ENCODE data around the gene FIBCD1. TPM values are rescaled to one million over a fixed set of nuclear protein-coding genes. Genes with fewer than 3 reads are reported as not detected.

The FIBCD1 gene
- total RNA-seq, 2 experiments from 2014 or later, result not detected

DNA sequence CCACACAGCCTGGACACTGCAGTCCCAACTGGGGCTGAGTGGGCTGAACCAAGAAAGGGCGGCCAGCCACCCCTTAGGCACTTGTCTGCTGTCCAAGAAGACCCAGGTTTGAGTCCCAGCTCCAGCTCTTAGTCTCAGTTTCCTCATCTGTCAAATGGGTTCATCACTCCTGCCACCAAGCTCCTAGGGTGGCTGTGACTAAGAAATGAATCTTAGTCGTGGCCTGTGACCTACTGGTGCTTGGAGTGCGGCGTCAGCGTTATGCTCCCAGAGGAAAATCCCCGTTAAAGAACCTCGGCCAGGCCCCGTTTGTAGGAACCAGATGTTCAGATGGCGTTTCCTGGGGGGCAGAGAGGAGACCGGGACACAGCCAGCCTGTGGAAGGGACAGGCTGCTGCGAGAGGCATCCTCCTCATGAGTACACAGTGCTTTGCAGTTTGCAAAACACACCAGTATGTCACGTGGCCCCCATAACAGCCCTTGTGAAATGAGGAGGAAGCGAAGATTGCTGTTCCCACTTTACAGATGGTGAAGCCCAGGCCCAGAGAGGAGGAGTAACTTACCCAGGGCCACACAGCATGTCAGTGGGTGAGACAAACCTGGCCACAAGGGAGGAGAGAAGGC, 3.3 kb downstream of the FIBCD1 start:
- Histone ChIP-seq H3K36me3 (ENCODE audit: insufficient read depth, low read length) (no peaks in the 10 kb centered on the region), H3K4me2 (ENCODE audit: low read length) (no peak overlapping the region), H3K4me3 (ENCODE audit: low read depth, low read length, poor library complexity, severe bottlenecking) (no peak overlapping the region), H3K9me3 (ENCODE audit: low read length) (no peaks in the 10 kb centered on the region), H3K79me2 (ENCODE audit: insufficient read depth, low read depth, low read length) (no peaks in the 10 kb centered on the region), H2AFZ (ENCODE audit: low read length) (no peak overlapping the region), H4K20me1 (ENCODE audit: insufficient read depth, low read length) (no peaks in the 10 kb centered on the region), H3K27ac (ENCODE audit: low read depth, low read length, poor library complexity, severe bottlenecking) (no peak overlapping the region), H3K9me2 (ENCODE audit: insufficient read depth, low read length) (no peaks in the 10 kb centered on the region), H3K4me1 (ENCODE audit: insufficient read depth, low read length, poor library complexity, severe bottlenecking) (peaks cover 4% of the 10 kb centered on the region)
- DNase-seq (ENCODE audit: low spot score), result no peak
- intact Hi-C loops (cut with micrococcal nuclease; ENCODE audit: unreplicated experiment), result no loop called here
- CTCF ChIA-PET (ENCODE audit: unreplicated experiment), result interaction anchor here (0.5 kb wide), 1 partner anchor 63 kb away, joined by 3 read pairs; no protein-coding TSS in a partner anchor
- TF ChIP-seq EZH2phosphoT487 (IDR thresholded peaks at IDR 0.05; ENCODE audit: borderline replicate concordance, low read depth, low read length) (no peak), CTCF (conservative IDR thresholded peaks at IDR 0.05; ENCODE audit: low read length) (no peak)
- POLR2A ChIA-PET, result no interaction called here
- BruUV-seq (replicated peaks), result no TSS peak

DNA sequence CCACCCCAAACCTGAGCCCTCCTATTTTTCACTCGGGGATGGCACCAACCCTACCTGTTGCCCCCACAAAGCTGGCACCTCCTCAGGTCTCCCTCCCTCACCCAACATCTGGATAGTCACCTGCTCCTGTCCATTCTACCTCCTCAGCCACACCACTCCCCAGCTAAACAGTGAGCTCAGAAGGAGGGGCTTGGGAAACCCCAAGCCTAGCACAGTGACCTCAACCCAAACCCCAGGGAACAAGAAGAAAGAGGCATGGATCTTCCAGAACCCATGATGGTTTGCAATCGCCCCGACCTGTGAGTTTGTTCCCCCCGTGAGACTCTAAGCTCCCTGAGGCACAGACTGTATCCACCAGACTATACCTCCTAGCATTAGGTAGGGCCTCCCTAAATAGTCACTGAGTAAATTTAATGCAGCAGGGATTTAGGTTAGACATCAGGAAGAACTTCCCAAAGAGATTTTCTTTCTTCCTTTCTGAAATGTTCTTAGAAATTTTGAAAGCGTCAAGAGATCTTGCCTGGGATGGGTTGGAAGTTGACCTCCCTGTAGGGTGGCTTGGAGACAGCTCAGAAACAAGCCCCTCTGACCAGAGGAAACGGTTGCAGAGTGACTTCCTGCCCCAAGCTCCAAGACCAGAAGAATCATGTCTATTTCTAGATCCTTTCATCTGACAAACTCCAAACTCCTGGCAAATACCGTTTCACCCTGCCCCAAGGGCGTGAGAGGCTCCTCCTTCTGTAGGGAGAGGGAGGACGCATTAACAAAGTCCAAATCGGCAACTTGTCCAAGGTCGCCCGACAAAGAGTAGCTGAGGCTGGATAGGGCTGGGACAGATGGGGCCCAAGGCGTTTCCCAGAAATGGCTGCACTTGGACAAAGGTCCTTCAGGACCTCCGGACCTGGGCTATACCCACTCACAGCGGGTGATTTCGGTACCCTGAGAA, 4.1 kb downstream of the FIBCD1 start:
- Histone ChIP-seq H3K4me1 (ENCODE audit: insufficient read depth, low read length, poor library complexity, severe bottlenecking) (peaks cover 4% of the 10 kb centered on the region), H3K36me3 (ENCODE audit: insufficient read depth, low read length) (no peaks in the 10 kb centered on the region), H3K9me3 (ENCODE audit: low read length) (no peaks in the 10 kb centered on the region), H3K27ac (ENCODE audit: low read depth, low read length, poor library complexity, severe bottlenecking) (no peak overlapping the region), H4K20me1 (ENCODE audit: insufficient read depth, low read length) (no peaks in the 10 kb centered on the region), H2AFZ (ENCODE audit: low read length) (no peak overlapping the region), H3K4me3 (ENCODE audit: low read depth, low read length, poor library complexity, severe bottlenecking) (no peak overlapping the region), H3K9me2 (ENCODE audit: insufficient read depth, low read length) (no peaks in the 10 kb centered on the region), H3K79me2 (ENCODE audit: insufficient read depth, low read depth, low read length) (no peaks in the 10 kb centered on the region), H3K4me2 (ENCODE audit: low read length) (no peak overlapping the region)
- ChIA-PET CTCF (ENCODE audit: unreplicated experiment) (no interaction called here), POLR2A (no interaction called here)
- no TSS peak for BruUV-seq (replicated peaks)
- intact Hi-C loops (cut with micrococcal nuclease; ENCODE audit: unreplicated experiment), result no loop called here
- TF ChIP-seq CTCF (conservative IDR thresholded peaks at IDR 0.05; ENCODE audit: low read length) (no peak), EZH2phosphoT487 (IDR thresholded peaks at IDR 0.05; ENCODE audit: borderline replicate concordance, low read depth, low read length) (no peak)
- DNase-seq (ENCODE audit: low spot score), result no peak

- Histone ChIP-seq H2AFZ (ENCODE audit: low read length) (no peak overlapping the region), H3K79me2 (ENCODE audit: insufficient read depth, low read depth, low read length) (no peaks in the 10 kb centered on the region), H4K20me1 (ENCODE audit: insufficient read depth, low read length) (no peaks in the 10 kb centered on the region), H3K9me3 (ENCODE audit: low read length) (no peaks in the 10 kb centered on the region), H3K4me1 (ENCODE audit: insufficient read depth, low read length, poor library complexity, severe bottlenecking) (peaks cover 4% of the 10 kb centered on the region), H3K4me3 (ENCODE audit: low read depth, low read length, poor library complexity, severe bottlenecking) (no peak overlapping the region), H3K9me2 (ENCODE audit: insufficient read depth, low read length) (no peaks in the 10 kb centered on the region), H3K27ac (ENCODE audit: low read depth, low read length, poor library complexity, severe bottlenecking) (no peak overlapping the region), H3K36me3 (ENCODE audit: insufficient read depth, low read length) (no peaks in the 10 kb centered on the region), H3K4me2 (ENCODE audit: low read length) (no peak overlapping the region)
- POLR2A ChIA-PET, result no interaction called here
- no TSS peak for BruUV-seq (replicated peaks)
- TF ChIP-seq CTCF (conservative IDR thresholded peaks at IDR 0.05; ENCODE audit: low read length) (no peak), EZH2phosphoT487 (IDR thresholded peaks at IDR 0.05; ENCODE audit: borderline replicate concordance, low read depth, low read length) (no peak)
- intact Hi-C loops (cut with micrococcal nuclease; ENCODE audit: unreplicated experiment), result no loop called here
- no peak for DNase-seq (ENCODE audit: low spot score)
- CTCF ChIA-PET (ENCODE audit: unreplicated experiment), result no interaction called here
Observed at GRCh38 chr9:130934246-130934645, 4.8 kb downstream of the FIBCD1 start.

Measured in OCI-LY7 (cell line).